H1 (cell line): ENCODE measurements around the gene SHISAL1. TPM values are rescaled to one million over a fixed set of nuclear protein-coding genes. Genes with fewer than 3 reads are reported as not detected.

Experiments
- CTCF ChIA-PET: fragments of 300-600 bp; sonication (Branson Sonifier 250); formaldehyde crosslinking; loops from one replicate; lab custom pipeline; 2021; ENCODE audit not compliant: partially characterized antibody; lab: Charles Lee
- POLR2A ChIA-PET: fragments of 300-600 bp; sonication (Branson Sonifier 250); formaldehyde crosslinking; loops from one replicate; lab custom pipeline; 2021; ENCODE audit warnings: inconsistent platforms; ENCODE audit not compliant: partially characterized antibody; lab: Charles Lee
- DNase-seq, 2 experiments: peaks; one replicate each; pipeline versions ENCODE4 v3.0.0 to v3.0.0-alpha.2; 2010 to 2022; ENCODE audit warnings: low spot score in 2 of 2, low read depth in 1 of 2, mixed read lengths in 1 of 2
- FAIRE-seq: peaks from 2 replicates; lab custom pipeline; 2011; peaks lifted over from hg19 to GRCh38; lab: Jason Lieb, UNC
- H2AFZ ChIP-seq: 2 replicates; pipeline ENCODE4 v1.8.1; 2012; ENCODE audit warnings: low read length, inconsistent platforms
- H2AK5ac ChIP-seq: 2 replicates; pipeline ENCODE4 v1.6.1; 2013; ENCODE audit warnings: low read depth, low read length
- H2BK120ac ChIP-seq: replicated peaks from 2 replicates; pipeline ENCODE3; 2013; ENCODE audit warnings: low read depth, low read length, inconsistent platforms
- H2BK12ac ChIP-seq: 2 replicates; pipeline ENCODE4 v1.6.1; 2013; ENCODE audit warnings: low read depth, low read length
- H2BK15ac ChIP-seq: 2 replicates; pipeline ENCODE4 v1.6.1; 2013; ENCODE audit warnings: low read length
- H2BK20ac ChIP-seq: 2 replicates; pipeline ENCODE4 v1.6.1; 2013; ENCODE audit warnings: low read length
- H2BK5ac ChIP-seq: 2 replicates; pipeline ENCODE4 v1.6.1; 2013; ENCODE audit warnings: low read depth, low read length
- H3K14ac ChIP-seq: 2 replicates; pipeline ENCODE4 v1.6.1; 2013; ENCODE audit warnings: inconsistent platforms; ENCODE audit not compliant: insufficient read length
- H3K18ac ChIP-seq: 2 replicates; pipeline ENCODE4 v1.6.1; 2013; ENCODE audit warnings: low read length; ENCODE audit errors: extremely low read depth
- H3K23ac ChIP-seq: 2 replicates; pipeline ENCODE4 v1.6.1; 2013; ENCODE audit warnings: inconsistent platforms; ENCODE audit not compliant: insufficient read length
- H3K23me2 ChIP-seq: 2 replicates; pipeline ENCODE4 v1.6.1; 2013; ENCODE audit warnings: low read depth, low read length
- H3K27ac ChIP-seq: 2 replicates; pipeline ENCODE4 v1.6.1; 2011; ENCODE audit warnings: low read depth, low read length, inconsistent platforms
- H3K27me3 ChIP-seq, 4 experiments: replicated peaks in 1 of 4; 1 replicate in 1 of 4; 2 replicates in 3 of 4; pipeline versions ENCODE4 v1.6.1 to v1.8.1; 2011 to 2013; ENCODE audit warnings: low read length in 3 of 4, mild to moderate bottlenecking in 3 of 4, inconsistent platforms in 2 of 4, mixed read lengths in 2 of 4, moderate library complexity in 1 of 4; ENCODE audit not compliant: control insufficient read depth in 3 of 4, insufficient read depth in 3 of 4; ENCODE audit errors: extremely low read depth in 1 of 4
- H3K36me3 ChIP-seq, 4 experiments: 2 replicates each; pipeline versions ENCODE4 v1.6.1 to v1.8.1; 2011 to 2013; ENCODE audit warnings: mild to moderate bottlenecking in 4 of 4, low read length in 3 of 4, moderate library complexity in 2 of 4, control low read depth in 1 of 4, inconsistent platforms in 1 of 4; ENCODE audit not compliant: insufficient read depth in 4 of 4, control insufficient read depth in 2 of 4
- H3K4ac ChIP-seq: replicated peaks from 2 replicates; pipeline ENCODE3; 2013; ENCODE audit warnings: low read length, low read depth, mixed read lengths, inconsistent platforms; ENCODE audit not compliant: insufficient read length
- H3K4me1 ChIP-seq, 4 experiments: replicated peaks in 1 of 4; 1 replicate in 1 of 4; 2 replicates in 3 of 4; pipeline versions ENCODE4 v1.6.1 to v1.8.1; 2011 to 2013; ENCODE audit warnings: low read length in 3 of 4, inconsistent platforms in 2 of 4, mixed read lengths in 1 of 4; ENCODE audit not compliant: insufficient read depth in 4 of 4, control insufficient read depth in 3 of 4
- H3K4me2 ChIP-seq, 2 experiments: 2 replicates each; pipeline versions ENCODE4 v1.6.1 to v1.8.1; 2011 to 2013; ENCODE audit warnings: low read depth in 2 of 2, low read length in 2 of 2, control low read depth in 1 of 2, inconsistent platforms in 1 of 2, mild to moderate bottlenecking in 1 of 2; ENCODE audit not compliant: insufficient read depth in 1 of 2
- H3K4me3 ChIP-seq, 4 experiments: fragments of 200-600, 300-600 bp in 1 of 4; sonication (generic), shearing (Covaris generic), sonication (Bioruptor Twin) in 1 of 4; 2 replicates each; pipeline versions ENCODE4 v1.5.1 to v1.8.1; 2011 to 2016; ENCODE audit warnings: low read length in 4 of 4, low read depth in 3 of 4, control low read depth in 2 of 4, inconsistent platforms in 2 of 4, mild to moderate bottlenecking in 2 of 4, mixed read lengths in 1 of 4, moderate library complexity in 1 of 4; ENCODE audit not compliant: insufficient read depth in 2 of 4; ENCODE audit errors: extremely low read depth in 1 of 4
- H3K56ac ChIP-seq: replicated peaks from 2 replicates; pipeline ENCODE3; 2013; ENCODE audit warnings: low read depth, mild to moderate bottlenecking, mixed read lengths, low read length, inconsistent platforms; ENCODE audit not compliant: insufficient read length
- H3K79me1 ChIP-seq: 2 replicates; pipeline ENCODE4 v1.6.1; 2013; ENCODE audit warnings: low read depth, low read length, control low read depth
- H3K79me2 ChIP-seq, 2 experiments: 2 replicates each; pipeline versions ENCODE4 v1.6.1 to v1.8.1; 2012 to 2013; ENCODE audit warnings: low read length in 2 of 2, mild to moderate bottlenecking in 2 of 2, inconsistent platforms in 1 of 2; ENCODE audit not compliant: insufficient read depth in 2 of 2, control insufficient read depth in 1 of 2
- H3K9ac ChIP-seq, 4 experiments: replicated peaks in 1 of 4; 1 replicate in 1 of 4; 2 replicates in 3 of 4; pipeline versions ENCODE4 v1.6.1 to v1.8.1; 2011 to 2013; ENCODE audit warnings: low read depth in 3 of 4, low read length in 3 of 4, control low read depth in 2 of 4, mild to moderate bottlenecking in 2 of 4, moderate library complexity in 2 of 4, inconsistent platforms in 1 of 4; ENCODE audit errors: extremely low read depth in 1 of 4
- H3K9me3 ChIP-seq, 2 experiments: 2 replicates each; pipeline versions ENCODE4 v1.6.1 to v1.8.1; 2012 to 2013; ENCODE audit warnings: mild to moderate bottlenecking in 2 of 2, moderate library complexity in 2 of 2, control low read depth in 1 of 2, inconsistent platforms in 1 of 2, low read depth in 1 of 2, low read length in 1 of 2, mixed read lengths in 1 of 2; ENCODE audit not compliant: insufficient read depth in 2 of 2
- H4K20me1 ChIP-seq, 2 experiments: replicated peaks in 1 of 2; 2 replicates each; pipeline versions ENCODE3 to v1.8.1; 2011 to 2013; ENCODE audit warnings: inconsistent platforms in 2 of 2, low read length in 2 of 2, mild to moderate bottlenecking in 1 of 2; ENCODE audit not compliant: insufficient read depth in 2 of 2, control insufficient read depth in 1 of 2
- H4K5ac ChIP-seq: 2 replicates; pipeline ENCODE4 v1.6.1; 2013; ENCODE audit warnings: low read length, low read depth, mixed read lengths, inconsistent platforms; ENCODE audit not compliant: insufficient read length
- H4K8ac ChIP-seq: 2 replicates; pipeline ENCODE4 v1.8.0; 2013; ENCODE audit warnings: mild to moderate bottlenecking, moderate library complexity, low read length, inconsistent platforms; ENCODE audit not compliant: insufficient read depth; ENCODE audit errors: extremely low read depth
- H4K91ac ChIP-seq: replicated peaks from 2 replicates; pipeline ENCODE3; 2013; ENCODE audit warnings: low read length, mixed read lengths, inconsistent platforms; ENCODE audit not compliant: insufficient read length
- ASH2L ChIP-seq: fragments of 200-600, 300-600 bp; sonication (generic); IDR thresholded peaks from one replicate; pipeline ENCODE4 v1.7.1; 2017; ENCODE audit warnings: low read length
- ATF2 ChIP-seq: IDR thresholded peaks from 2 replicates; pipeline ENCODE4 v1.6.1; 2012; ENCODE audit warnings: low read length, inconsistent platforms
- BRCA1 ChIP-seq: IDR thresholded peaks from 2 replicates; pipeline ENCODE4 v1.6.1; 2012; ENCODE audit warnings: low read depth, low read length, improper control_type of control experiment
- CTBP2 ChIP-seq: IDR thresholded peaks from 2 replicates; pipeline ENCODE4 v1.7.0; 2011; ENCODE audit warnings: borderline replicate concordance, mild to moderate bottlenecking, moderate library complexity, mixed read lengths, low read length; ENCODE audit not compliant: insufficient read depth, insufficient read length
- FOSL1 ChIP-seq: IDR thresholded peaks from 2 replicates; pipeline ENCODE4 v1.6.1; 2011; ENCODE audit warnings: mild to moderate bottlenecking, low read depth, low read length, moderate library complexity; ENCODE audit not compliant: insufficient read depth
- KDM5A ChIP-seq: fragments of 200-600 bp; IDR thresholded peaks from 2 replicates; pipeline ENCODE4 v1.7.1; 2012; ENCODE audit warnings: mild to moderate bottlenecking, low read length, inconsistent platforms, mixed read lengths
- RBBP5 ChIP-seq: IDR thresholded peaks from 2 replicates; pipeline ENCODE4 v1.7.1; 2012; ENCODE audit warnings: low read depth, mild to moderate bottlenecking, inconsistent platforms, low read length, moderate library complexity, borderline replicate concordance
- TAF1 ChIP-seq: IDR thresholded peaks from 2 replicates; pipeline ENCODE4 v1.6.1; 2011; ENCODE audit warnings: mild to moderate bottlenecking, low read depth, low read length
- WGBS, 2 experiments: shearing (Covaris generic) in 1 of 2; methylation state at CpG; one replicate each; pipeline versions ENCODE4 v1.1.6 to v1.1.7; 2013 to 2015; ENCODE audit warnings: low lambda C conversion rate in 2 of 2, mixed read lengths in 2 of 2, inconsistent platforms in 1 of 2, low coverage in 1 of 2, missing lambda C conversion rate in 1 of 2; ENCODE audit not compliant: insufficient replicate concordance in 2 of 2, insufficient coverage in 1 of 2, insufficient read length in 1 of 2; ENCODE audit errors: extremely low coverage in 1 of 2, missing lambda C conversion rate in 1 of 2; 5-methylcytosine and 5-hydroxymethylcytosine counted together
- polyA plus RNA-seq, 7 experiments: library from polyadenylated mRNA; depleted of rRNA in 3 of 7; stranded (reverse) in 5 of 7; unstranded in 2 of 7; fragments of >200 nt in 5 of 7; fragments of 200-250 nt in 2 of 7; gene quantifications; 1 replicate in 5 of 7; 2 replicates in 1 of 7; 4 replicates in 1 of 7; pipeline versions ENCODE4 v1.2.1 to v1.2.3, GENCODE V29; 2011 to 2013; ENCODE audit warnings: missing spikeins in 2 of 7, mixed read lengths in 2 of 7
- total RNA-seq: library from RNA; stranded (reverse); fragmentation: NEBNext Ultra II Directional; extraction: Animal tissue kit (Norgen Biotek cat#: 25700); gene quantifications from 2 replicates; pipeline ENCODE4 v1.2.1, GENCODE V29; 2021

The SHISAL1 gene
- total and polyA plus RNA-seq, 2 of the 8 experiments (the other 6 are each of a cell fraction or from before 2014, with no cell fraction given), result 3.7 to 5.8 TPM

DNA sequence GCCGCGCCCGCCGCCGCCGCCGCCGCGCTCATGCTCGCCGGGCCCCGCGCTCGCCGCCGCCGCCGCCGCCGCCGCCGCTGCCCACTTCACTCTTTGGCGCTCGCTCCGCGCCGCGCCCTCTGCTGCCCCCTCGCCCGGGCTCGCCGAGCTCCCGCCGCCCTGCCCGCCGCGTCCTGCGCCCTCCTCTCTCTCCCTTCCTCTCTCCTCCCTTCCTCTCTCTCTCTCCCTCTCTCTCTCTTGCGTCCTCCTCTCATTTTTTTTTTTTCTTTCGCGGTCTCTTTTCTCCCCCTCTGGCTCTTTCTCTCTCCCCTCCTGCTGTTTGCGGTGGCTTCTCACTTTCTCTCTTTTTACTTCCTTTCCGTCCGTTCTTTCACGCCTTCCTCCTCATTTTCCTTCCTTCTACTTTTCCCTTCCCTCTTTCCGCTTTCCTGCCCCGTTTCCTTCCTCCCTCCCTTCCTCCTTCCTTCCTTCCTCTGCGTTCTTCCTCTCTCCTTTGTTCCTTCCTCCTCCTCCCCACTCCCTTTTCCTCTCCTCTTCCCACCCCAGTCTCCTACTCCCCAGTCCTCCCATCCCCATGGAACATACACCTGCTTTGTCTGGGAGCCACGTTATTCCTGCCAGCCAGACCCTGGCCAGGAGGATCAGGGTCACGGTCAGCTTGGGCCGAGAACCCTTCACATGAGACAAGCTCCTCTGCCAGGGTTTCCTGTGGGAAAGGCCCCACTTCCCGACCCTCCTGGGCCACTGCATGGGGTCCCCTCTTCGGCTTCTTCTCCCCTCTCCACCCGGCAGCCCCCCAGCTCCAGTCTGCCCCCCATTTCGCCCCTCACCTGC is 19.3 kb upstream of the SHISAL1 start:
- H3K79me1 ChIP-seq, result no peaks in the 10 kb centered on the region; the same call in 1 of the 2 replicates
- H3K4me1 ChIP-seq, result peaks cover 0 to 33% (median 17%) of the 10 kb centered on the region in 4 experiments; a peak in 6 of 7 replicates
- ChIA-PET CTCF (interaction anchor here (0.6 to 1.7 kb wide), 8 partner anchors 7 to 339 kb away, joined by 3 to 7 read pairs (median 4); no protein-coding TSS in a partner anchor), POLR2A (interaction anchor here (0.7 to 2.6 kb wide), 5 partner anchors 9 to 955 kb away, joined by 3 to 8 read pairs (median 3); no protein-coding TSS in a partner anchor)
- FAIRE-seq (no peak), DNase-seq (no peak)
- H2BK5ac ChIP-seq, result no peak overlapping the region
- H4K91ac ChIP-seq, result no peak overlapping the region
- H3K23ac ChIP-seq, result no peak overlapping the region
- H3K36me3 ChIP-seq, result no peaks in the 10 kb centered on the region
- WGBS, 2 experiments, result 25% methylated on average over 16 of the region's 55 CpGs; no CpG with 5 or more reads in 1 of the 2 experiments
- H3K79me2 ChIP-seq, result no peaks in the 10 kb centered on the region
- peak overlapping the region; percentile 42 to 66 (median 50) for H3K4me3 ChIP-seq
- no peaks in the 10 kb centered on the region for H3K9me3 ChIP-seq
- H2BK15ac ChIP-seq, result peak overlapping the region; percentile 95
- H3K9ac ChIP-seq, result peak overlapping the region in 1 of 4 experiments; percentile 10; a peak in 1 of 7 replicates
- H2AFZ ChIP-seq, result no peak overlapping the region
- peak overlapping the region; percentile 39; the same call in 1 of the 2 replicates for H2AK5ac ChIP-seq
- no peak overlapping the region for H4K5ac ChIP-seq
- H3K4ac ChIP-seq, result peak overlapping the region; percentile 23
- H2BK120ac ChIP-seq, result no peak overlapping the region
- H4K8ac ChIP-seq, result peak overlapping the region; percentile 84
- peaks cover 0 to 13% of the 10 kb centered on the region in 2 experiments for H4K20me1 ChIP-seq
- peak overlapping the region; percentile 90; the same call in 1 of the 2 replicates for H2BK12ac ChIP-seq
- peak overlapping the region; percentile 70 to 84 for H3K4me2 ChIP-seq
- peaks cover 0 to 43% (median 27%) of the 10 kb centered on the region in 4 experiments; a peak in 6 of 7 replicates for H3K27me3 ChIP-seq
- H3K56ac ChIP-seq, result no peak overlapping the region
- no peak overlapping the region for H2BK20ac ChIP-seq
- H3K18ac ChIP-seq, result peak overlapping the region; percentile 87
- peaks cover 34% of the 10 kb centered on the region for H3K23me2 ChIP-seq
- no peak overlapping the region for H3K14ac ChIP-seq
- H3K27ac ChIP-seq, result no peak overlapping the region
- TF ChIP-seq ATF2, result no peak
- 0 out of 2 replicates have a peak, but pooled peaks have one; percentile 60 for TF ChIP-seq RBBP5
- peak; percentile 28 for TF ChIP-seq ASH2L
- TF ChIP-seq FOSL1, result no peak
- no peak for TF ChIP-seq CTBP2
- TF ChIP-seq BRCA1, result no peak
- TF ChIP-seq KDM5A, result no peak
- peak; percentile 33; the same call in 1 of the 2 replicates for TF ChIP-seq TAF1
